Fibroblast of skin of scalp (primary cell): ENCODE measurements around the gene MRPS26.
A peak's percentile ranks its signal among the peaks of the same experiment; 100 is the strongest.
"Not testable (repeated sequence)": the region's sequence is repeated elsewhere in the genome, so short reads cannot be mapped to it uniquely, and the experiment has no call there.

Experiments
- DNase-seq: peaks from one replicate; pipeline ENCODE4 v3.0.0-alpha.2; 2013

Gene MRPS26

DNA sequence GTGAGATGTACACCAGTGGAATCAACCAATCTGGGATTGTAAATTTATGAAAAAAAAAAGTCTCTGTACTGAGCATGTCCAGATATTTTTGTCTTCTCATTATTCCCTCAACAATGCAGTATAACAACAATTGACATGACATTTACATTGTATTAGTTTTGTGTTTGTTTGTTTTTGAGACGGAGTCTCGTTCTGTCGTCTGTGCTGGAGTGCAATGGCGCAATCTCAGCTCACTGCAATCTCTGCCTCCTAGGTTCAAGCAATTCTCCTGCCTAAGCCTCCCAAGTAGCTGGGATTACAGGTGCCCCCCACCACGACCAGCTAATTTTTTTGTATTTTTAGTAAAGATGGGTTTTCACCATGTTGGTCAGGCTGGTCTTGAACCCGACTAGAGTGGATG, 29.5 kb downstream of the MRPS26 start:
- DNase-seq = not testable (repeated sequence)

GRCh38 chr20:3077618-3078134, 31.8 kb downstream of the MRPS26 start:
- DNase-seq = no peak

DNA sequence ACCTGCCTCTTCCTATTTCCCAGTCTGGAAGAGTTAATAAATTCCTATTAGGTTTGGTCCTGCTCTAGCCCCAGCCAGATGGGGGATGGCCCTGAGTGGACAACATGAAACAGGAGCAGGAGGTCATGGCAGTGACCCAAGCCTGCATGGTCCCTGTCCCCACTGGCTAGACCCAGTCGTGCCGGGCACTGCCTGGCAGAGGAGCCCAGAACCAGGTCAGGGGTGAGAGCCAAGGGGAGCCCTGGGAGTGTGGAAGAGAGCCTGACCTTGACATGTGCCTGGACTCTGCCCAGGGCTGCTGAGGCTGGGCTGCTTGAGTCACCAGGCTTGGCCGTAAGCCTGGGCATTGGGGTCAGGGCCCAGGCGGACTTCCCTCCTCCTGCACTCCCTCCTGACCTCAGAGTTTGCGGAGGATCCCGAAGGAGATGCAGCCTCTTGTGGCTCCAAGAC, 35.1 kb downstream of the MRPS26 start:
- DNase-seq = no peak

- DNase-seq = no peak
These were observed 35.8 kb downstream of the MRPS26 start for GRCh38 chr20:3081641-3082040.

DNA sequence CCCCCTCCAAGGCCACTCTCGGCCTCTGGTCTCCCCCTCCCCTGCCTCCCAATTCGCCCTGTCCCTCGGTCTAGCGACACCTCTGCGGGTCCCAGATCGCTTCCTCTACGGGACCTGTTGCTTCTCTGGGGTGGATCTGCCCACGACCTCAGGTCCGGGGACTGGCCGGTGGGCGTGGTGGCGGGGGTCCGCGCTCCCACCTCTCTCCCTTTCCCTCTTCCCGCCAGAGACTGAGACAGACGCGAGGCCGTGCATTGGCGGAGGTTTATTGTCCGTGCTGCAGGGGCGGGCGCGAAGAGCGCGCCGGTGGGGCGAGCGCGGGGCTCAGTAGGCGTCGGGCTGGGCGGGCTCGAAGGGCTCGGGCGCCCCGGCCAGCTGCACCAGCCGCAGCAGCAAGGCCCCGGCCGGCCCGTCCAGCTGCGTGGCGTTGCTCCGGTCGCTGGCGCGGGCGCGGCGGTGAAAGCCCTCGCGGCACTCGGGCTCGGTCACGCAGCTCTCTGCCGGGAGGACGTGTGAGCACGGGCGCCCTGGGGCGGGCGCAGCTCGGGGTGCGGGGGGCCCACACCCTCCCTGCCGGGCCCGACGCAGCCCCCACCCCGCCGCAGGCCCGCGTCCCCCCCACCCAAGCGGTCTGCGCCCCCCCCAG, 36.6 kb downstream of the MRPS26 start:
- DNase-seq = no peak

DNA sequence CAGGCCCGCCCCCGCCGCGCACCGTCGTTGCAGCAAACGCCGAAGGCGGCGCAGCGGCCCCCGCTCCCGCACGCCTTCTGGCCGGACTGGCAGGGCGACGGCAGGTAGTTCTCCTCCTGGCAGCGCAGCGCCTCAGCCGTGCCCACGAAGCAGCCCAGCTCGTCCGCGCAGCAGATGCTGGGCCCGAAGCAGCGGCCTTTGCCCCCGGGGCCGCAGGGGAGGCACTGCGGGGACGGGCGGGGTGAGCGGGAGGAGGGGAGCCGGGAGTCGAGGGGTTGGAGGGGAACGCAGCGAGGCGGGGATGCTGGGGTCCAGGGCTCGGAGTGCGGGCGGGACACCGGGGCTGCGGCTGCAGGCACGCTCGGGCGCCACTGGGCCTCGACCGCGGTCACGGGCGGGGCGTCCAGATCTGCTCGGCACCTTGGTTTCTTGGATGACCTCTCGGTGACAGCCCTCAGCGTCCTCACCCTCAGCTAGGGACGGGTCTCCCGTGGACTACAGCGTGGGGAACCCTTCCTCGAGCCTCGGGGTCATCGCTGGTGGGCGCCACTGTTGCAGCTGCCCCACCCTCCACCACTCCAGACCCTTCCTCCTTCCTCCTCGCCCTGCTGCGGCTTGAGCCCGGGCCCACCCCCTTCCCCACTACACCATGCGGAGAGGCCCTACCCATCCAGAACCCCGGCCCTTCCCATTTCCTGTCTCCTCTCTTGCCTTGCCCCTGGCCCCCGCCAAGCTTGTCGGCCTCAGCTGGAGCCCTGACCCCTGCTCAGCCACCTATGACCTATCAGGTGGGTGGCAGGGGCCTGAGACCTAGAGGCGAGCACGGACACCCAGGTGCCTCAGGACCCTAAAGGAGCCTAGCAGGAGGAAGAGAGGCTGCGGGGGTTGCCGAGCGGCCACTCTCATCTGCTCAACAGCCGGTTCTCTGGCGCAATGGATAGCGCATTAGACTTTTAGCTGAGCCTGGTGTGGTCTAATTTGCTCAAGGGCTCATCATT, 37.4 kb downstream of the MRPS26 start:
- DNase-seq = no peak

GRCh38 chr20:3084283-3084985, 38.6 kb downstream of the MRPS26 start, which contains the start of gene AVP:
Gene AVP, minus strand, starts transcription at chr20:3084724. Its CDS starts 50 bp downstream, at chr20:3084674.
- DNase-seq = no peak

GRCh38 chr20:3084986-3085360, 39.1 kb downstream of the MRPS26 start:
- DNase-seq = no peak

DNA sequence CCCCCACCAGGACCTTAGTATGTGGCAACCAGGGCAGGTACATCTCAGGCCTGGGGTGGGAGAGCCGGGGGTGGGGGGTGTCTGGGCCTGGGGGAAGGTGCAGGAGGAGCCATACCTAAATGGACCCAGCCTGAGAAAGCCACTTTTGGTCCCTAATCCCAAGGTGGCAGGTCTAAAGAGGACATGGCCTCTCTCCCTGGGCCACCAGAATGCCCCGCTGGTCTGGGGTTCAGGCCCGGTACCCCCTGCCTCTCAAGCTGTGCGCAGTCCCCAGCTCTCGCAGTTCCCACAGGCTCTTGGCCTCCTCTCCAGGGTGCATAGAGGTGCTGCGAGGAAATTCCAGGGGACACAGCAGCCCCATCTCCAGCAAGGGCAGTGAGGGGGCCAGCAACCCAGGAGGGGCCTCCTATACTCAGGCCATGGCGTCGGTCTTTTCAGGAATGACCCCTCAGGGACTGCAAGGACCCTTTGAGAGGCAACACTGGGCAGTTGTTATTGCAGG, 39.8 kb downstream of the MRPS26 start:
- no peak for DNase-seq

DNA sequence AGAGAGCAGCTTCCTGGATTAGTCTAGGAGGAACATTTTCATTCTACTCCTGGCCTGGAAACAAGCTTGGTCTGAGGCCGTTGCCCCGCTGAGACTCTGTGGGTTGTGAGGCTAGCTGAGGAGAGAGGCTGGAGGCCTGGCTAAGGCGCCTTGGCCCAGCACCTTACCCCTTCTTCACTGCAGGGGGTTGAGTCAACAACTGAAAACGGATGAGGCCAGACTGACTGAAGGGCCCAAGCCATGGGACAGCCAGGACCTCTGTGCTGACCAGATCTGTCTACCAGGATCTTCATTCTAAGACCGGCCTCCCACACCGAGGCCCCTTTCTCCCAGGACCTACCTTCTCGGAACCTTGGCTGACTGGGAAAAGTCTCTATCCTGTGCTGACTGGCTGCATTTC, 42.2 kb downstream of the MRPS26 start:
- DNase-seq = no peak

- DNase-seq = no peak
These were observed 44.7 kb downstream of the MRPS26 start for GRCh38 chr20:3090565-3090964.

DNA sequence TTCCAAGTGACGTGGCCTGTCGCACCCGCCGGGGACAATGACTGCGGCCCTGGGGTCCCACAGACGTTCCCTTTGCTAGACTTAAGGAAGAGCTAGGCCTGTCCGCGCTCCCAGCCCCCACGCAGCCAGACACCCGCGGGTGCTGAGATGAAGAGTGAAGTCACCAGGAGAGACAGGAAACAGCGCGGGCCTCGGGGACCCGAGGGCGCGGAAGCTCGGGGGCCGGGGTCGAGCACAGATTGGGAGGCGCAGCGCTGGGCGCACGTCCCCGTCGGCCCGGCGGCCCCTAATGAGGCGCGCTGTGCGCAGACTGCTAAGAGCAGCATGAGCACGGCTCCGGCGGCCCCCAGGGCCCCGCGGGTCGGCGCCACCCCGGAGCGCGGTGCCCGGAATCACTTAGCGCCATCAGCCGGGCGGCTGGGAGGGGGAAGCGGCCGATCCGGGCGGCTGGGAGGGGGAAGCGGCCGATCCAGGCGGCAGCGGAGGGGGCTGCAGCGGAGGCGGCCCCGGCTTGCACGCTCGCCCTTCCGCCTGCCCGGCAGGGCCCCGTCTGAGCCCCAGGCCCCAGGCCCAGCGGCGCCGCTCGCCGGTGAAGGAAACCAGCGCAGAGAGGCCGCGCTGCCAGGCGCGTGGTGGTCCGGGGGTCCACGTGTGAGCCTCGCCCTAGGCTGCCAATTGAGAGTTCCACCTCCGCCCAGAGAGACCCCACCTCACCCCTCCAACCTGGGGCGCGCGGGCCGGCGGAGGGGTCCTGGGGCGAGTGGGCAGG, 46.9 kb downstream of the MRPS26 start:
- DNase-seq = peak; percentile 15

GRCh38 chr20:3093861-3094361, 48.1 kb downstream of the MRPS26 start:
- no peak for DNase-seq

DNA sequence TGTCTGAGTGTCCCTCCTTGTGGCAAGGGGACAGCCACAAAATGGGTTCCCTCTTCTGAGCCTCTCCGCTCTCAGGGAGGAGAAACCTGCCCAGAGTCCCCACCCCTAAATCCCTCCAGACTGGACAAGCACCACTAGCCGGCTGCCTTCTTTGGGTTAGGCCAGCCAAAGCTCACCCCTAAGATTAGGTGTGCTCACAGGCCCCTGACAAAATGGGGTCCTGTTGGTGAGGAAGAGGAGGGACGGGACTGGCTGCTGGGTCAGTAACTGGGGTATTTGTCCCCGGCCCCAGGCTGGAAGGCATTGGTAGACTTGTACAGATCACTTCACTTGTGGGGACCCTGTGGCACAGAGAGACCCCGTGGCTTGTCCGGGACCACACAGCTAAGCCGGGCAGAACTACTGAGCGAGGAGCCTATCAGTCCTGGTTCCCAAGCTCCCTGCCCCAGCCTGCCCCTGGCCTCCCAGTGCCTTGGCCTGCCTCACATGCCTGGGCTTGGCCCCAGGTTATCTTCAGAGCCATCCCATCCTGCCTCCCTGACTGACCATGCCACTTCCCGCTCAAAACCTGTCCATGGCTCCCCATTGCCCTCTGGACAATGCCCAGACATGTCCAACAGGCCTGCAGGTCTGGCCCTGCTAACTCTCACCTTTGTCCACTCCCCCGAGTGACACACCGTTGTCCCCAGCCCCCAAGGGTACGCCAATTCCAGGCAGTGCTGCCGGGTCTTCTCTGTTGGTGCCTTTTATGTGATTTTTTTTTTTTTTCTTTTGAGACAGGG, 49.2 kb downstream of the MRPS26 start:
- no peak for DNase-seq
